ENCODE results near the gene PCYOX1L. TPM values are rescaled to one million over a fixed set of nuclear protein-coding genes. Genes with fewer than 3 reads are reported as not detected.
A peak's percentile ranks its signal among the peaks of the same experiment; 100 is the strongest.

PCYOX1L gene
- total and polyA plus RNA-seq, 9 of the 15 experiments (the other 6 are each of a cell fraction or from before 2014, with no cell fraction given) = 2.3 to 17.9 (median 6.0) TPM

DNA sequence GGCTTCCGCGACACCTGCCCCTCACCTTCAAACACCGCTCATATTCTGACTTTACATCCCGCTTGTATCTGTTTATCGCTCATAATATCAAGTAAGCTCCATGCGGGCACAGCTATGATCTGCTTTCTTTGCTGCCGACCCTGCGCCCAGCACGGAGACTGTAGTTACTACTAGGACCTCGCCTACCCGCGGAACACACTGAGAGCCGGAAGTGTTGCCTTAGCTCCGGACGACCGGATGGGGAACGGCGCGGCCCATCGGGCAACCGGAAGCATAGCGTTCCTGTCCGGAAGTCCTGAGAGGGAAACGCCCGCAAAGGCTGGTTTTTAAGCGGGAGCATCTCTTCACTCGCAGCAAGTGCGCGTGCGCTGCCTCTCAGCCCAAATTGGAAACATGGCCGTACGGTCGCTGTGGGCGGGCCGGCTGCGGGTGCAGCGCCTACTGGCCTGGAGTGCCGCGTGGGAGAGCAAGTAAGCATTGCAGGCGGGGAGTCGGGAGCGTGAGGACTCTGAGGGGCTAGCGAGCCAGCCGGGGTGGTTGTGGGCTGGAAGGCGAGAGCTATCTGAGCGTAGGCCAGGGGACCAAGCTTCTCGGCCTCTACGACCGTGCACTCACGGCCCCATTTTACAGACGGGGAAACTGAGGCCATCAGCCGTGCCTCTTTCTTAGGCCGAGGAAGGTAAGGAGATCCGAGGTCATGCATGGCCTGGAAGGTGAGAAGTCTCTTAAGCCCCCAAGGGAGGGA is 12.5 kb upstream of the PCYOX1L start, which contains the start of gene GRPEL2 (continued):
- TF ChIP-seq SMAD3 (CRISPR knock-in tag; conservative IDR thresholded peaks at IDR 0.05) (no peak), NFRKB (IDR thresholded peaks at IDR 0.05; ENCODE audit: low read depth) (peak; percentile 91), ZNF174 (CRISPR knock-in tag; IDR thresholded peaks at IDR 0.05) (no peak), PCBP2 (IDR thresholded peaks at IDR 0.05; ENCODE audit: low read depth, low read length, poor library complexity, severe bottlenecking) (no peak), SRSF3 (IDR thresholded peaks at IDR 0.05; ENCODE audit: insufficient read depth, low read length) (peak; percentile 45; the same call in 1 of the 2 replicates), SAFB (IDR thresholded peaks at IDR 0.05; ENCODE audit: borderline replicate concordance, low read depth, low read length) (no peak), ZNF212 (CRISPR knock-in tag; IDR thresholded peaks at IDR 0.05) (no peak), KHSRP (IDR thresholded peaks at IDR 0.05) (no peak), BRF1 (IDR thresholded peaks at IDR 0.05; ENCODE audit: borderline replicate concordance, extremely low read depth, insufficient read length) (no peak), ZBTB2 (IDR thresholded peaks at IDR 0.05) (peak; percentile 72; the same call in 1 of the 2 replicates), ETV5 (CRISPR knock-in tag; IDR thresholded peaks at IDR 0.05; ENCODE audit: low read depth) (peak; percentile 100), PTTG1 (tag; IDR thresholded peaks at IDR 0.05; ENCODE audit: low read depth) (no peak), BDP1 (IDR thresholded peaks at IDR 0.05; ENCODE audit: insufficient read depth, insufficient read length) (no peak)
- TF ChIP-seq, protein P1, sequence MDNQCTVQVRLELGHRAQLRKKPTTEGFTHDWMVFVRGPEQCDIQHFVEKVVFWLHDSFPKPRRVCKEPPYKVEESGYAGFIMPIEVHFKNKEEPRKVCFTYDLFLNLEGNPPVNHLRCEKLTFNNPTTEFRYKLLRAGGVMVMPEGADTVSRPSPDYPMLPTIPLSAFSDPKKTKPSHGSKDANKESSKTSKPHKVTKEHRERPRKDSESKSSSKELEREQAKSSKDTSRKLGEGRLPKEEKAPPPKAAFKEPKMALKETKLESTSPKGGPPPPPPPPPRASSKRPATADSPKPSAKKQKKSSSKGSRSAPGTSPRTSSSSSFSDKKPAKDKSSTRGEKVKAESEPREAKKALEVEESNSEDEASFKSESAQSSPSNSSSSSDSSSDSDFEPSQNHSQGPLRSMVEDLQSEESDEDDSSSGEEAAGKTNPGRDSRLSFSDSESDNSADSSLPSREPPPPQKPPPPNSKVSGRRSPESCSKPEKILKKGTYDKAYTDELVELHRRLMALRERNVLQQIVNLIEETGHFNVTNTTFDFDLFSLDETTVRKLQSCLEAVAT (IDR thresholded peaks at IDR 0.05) = peak; percentile 28 to 60; a peak in 1 of 4 replicates
- TF ChIP-seq, protein P2, sequence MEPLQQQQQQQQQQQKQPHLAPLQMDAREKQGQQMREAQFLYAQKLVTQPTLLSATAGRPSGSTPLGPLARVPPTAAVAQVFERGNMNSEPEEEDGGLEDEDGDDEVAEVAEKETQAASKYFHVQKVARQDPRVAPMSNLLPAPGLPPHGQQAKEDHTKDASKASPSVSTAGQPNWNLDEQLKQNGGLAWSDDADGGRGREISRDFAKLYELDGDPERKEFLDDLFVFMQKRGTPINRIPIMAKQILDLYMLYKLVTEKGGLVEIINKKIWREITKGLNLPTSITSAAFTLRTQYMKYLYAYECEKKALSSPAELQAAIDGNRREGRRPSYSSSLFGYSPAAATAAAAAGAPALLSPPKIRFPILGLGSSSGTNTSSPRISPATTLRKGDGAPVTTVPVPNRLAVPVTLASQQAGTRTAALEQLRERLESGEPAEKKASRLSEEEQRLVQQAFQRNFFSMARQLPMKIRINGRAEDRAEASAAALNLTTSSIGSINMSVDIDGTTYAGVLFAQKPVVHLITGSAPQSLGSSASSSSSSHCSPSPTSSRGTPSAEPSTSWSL (CRISPR knock-in tag; IDR thresholded peaks at IDR 0.05; ENCODE audit: borderline replicate concordance) = no peak
- TF ChIP-seq, protein P3, sequence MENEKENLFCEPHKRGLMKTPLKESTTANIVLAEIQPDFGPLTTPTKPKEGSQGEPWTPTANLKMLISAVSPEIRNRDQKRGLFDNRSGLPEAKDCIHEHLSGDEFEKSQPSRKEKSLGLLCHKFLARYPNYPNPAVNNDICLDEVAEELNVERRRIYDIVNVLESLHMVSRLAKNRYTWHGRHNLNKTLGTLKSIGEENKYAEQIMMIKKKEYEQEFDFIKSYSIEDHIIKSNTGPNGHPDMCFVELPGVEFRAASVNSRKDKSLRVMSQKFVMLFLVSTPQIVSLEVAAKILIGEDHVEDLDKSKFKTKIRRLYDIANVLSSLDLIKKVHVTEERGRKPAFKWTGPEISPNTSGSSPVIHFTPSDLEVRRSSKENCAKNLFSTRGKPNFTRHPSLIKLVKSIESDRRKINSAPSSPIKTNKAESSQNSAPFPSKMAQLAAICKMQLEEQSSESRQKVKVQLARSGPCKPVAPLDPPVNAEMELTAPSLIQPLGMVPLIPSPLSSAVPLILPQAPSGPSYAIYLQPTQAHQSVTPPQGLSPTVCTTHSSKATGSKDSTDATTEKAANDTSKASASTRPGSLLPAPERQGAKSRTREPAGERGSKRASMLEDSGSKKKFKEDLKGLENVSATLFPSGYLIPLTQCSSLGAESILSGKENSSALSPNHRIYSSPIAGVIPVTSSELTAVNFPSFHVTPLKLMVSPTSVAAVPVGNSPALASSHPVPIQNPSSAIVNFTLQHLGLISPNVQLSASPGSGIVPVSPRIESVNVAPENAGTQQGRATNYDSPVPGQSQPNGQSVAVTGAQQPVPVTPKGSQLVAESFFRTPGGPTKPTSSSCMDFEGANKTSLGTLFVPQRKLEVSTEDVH (IDR thresholded peaks at IDR 0.05; ENCODE audit: low read depth, partially characterized antibody) = peak; percentile 96

Data from K562 (cell line).